ENCODE data around the gene MARK4.
"Not testable (repeated sequence)": the region's sequence is repeated elsewhere in the genome, so short reads cannot be mapped to it uniquely, and the experiment has no call there.

The MARK4 gene

GRCh38 chr19:45243144-45243732 is 7.8 kb upstream of the MARK4 start:
- in situ Hi-C loops (cut with MboI; ENCODE audit: low sequenced_read_pairs), result no loop called here

- in situ Hi-C loops (cut with MboI; ENCODE audit: low sequenced_read_pairs), result no loop called here
These were observed 6.8 kb upstream of the MARK4 start for GRCh38 chr19:45244133-45244794.

- in situ Hi-C loops (cut with MboI; ENCODE audit: low sequenced_read_pairs), result no loop called here
These were observed 5.7 kb upstream of the MARK4 start, which contains the start of gene EXOC3L2 for GRCh38 chr19:45245334-45245787. TSS of gene EXOC3L2 (minus strand) at chr19:45245407. CDS start at chr19:45239045, 6,362 bp downstream.

- in situ Hi-C loops (cut with MboI; ENCODE audit: low sequenced_read_pairs), result no loop called here
These were observed 5.2 kb upstream of the MARK4 start for GRCh38 chr19:45245826-45246225.

GRCh38 chr19:45247136-45247535 is 3.9 kb upstream of the MARK4 start:
- in situ Hi-C loops (cut with MboI; ENCODE audit: low sequenced_read_pairs), result no loop called here

GRCh38 chr19:45249261-45250033 is 1.6 kb upstream of the MARK4 start:
- in situ Hi-C loops (cut with MboI; ENCODE audit: low sequenced_read_pairs), result no loop called here

GRCh38 chr19:45250216-45250831 is 747 bp upstream of the MARK4 start:
- in situ Hi-C loops (cut with MboI; ENCODE audit: low sequenced_read_pairs), result no loop called here

GRCh38 chr19:45251452-45252354 is 632 bp downstream of the MARK4 start:
- in situ Hi-C loops (cut with MboI; ENCODE audit: low sequenced_read_pairs), result no loop called here

- in situ Hi-C loops (cut with MboI; ENCODE audit: low sequenced_read_pairs), result no loop called here
These were observed 2.4 kb downstream of the MARK4 start for GRCh38 chr19:45253396-45254027.

- in situ Hi-C loops (cut with MboI; ENCODE audit: low sequenced_read_pairs), result no loop called here
These were observed 3.0 kb downstream of the MARK4 start for GRCh38 chr19:45254044-45254531.

GRCh38 chr19:45255611-45256157 is 4.6 kb downstream of the MARK4 start:
- in situ Hi-C loops (cut with MboI; ENCODE audit: low sequenced_read_pairs), result no loop called here

GRCh38 chr19:45256836-45257235 is 5.8 kb downstream of the MARK4 start:
- in situ Hi-C loops (cut with MboI; ENCODE audit: low sequenced_read_pairs), result no loop called here

- in situ Hi-C loops (cut with MboI; ENCODE audit: low sequenced_read_pairs), result no loop called here
These were observed 7.8 kb downstream of the MARK4 start for GRCh38 chr19:45258862-45259261.

GRCh38 chr19:45262570-45262969 is 11.5 kb downstream of the MARK4 start:
- in situ Hi-C loops (cut with MboI; ENCODE audit: low sequenced_read_pairs), result no loop called here

GRCh38 chr19:45263013-45263412 is 11.9 kb downstream of the MARK4 start:
- in situ Hi-C loops (cut with MboI; ENCODE audit: low sequenced_read_pairs), result no loop called here

- in situ Hi-C loops (cut with MboI; ENCODE audit: low sequenced_read_pairs), result no loop called here
These were observed 13.8 kb downstream of the MARK4 start for GRCh38 chr19:45264781-45265317.

- in situ Hi-C loops (cut with MboI; ENCODE audit: low sequenced_read_pairs), result no loop called here
These were observed 14.3 kb downstream of the MARK4 start for GRCh38 chr19:45265375-45265774.

- in situ Hi-C loops (cut with MboI; ENCODE audit: low sequenced_read_pairs), result no loop called here
These were observed 16.2 kb downstream of the MARK4 start for GRCh38 chr19:45267296-45267695.

- in situ Hi-C loops (cut with MboI; ENCODE audit: low sequenced_read_pairs), result not testable (repeated sequence)
These were observed 18.9 kb downstream of the MARK4 start for GRCh38 chr19:45269939-45270338.

Data from HL-60/S4 (cell line).